Suppressor macrophage (primary cell): ENCODE results near the gene PDE6B.
"Not testable (repeated sequence)": the region's sequence is repeated elsewhere in the genome, so short reads cannot be mapped to it uniquely, and the experiment has no call there.

Experiments used
- DNase-seq, 4 experiments: peaks; one replicate each; pipeline ENCODE4 v3.0.0-alpha.2; 2020 to 2022

The PDE6B gene

DNA sequence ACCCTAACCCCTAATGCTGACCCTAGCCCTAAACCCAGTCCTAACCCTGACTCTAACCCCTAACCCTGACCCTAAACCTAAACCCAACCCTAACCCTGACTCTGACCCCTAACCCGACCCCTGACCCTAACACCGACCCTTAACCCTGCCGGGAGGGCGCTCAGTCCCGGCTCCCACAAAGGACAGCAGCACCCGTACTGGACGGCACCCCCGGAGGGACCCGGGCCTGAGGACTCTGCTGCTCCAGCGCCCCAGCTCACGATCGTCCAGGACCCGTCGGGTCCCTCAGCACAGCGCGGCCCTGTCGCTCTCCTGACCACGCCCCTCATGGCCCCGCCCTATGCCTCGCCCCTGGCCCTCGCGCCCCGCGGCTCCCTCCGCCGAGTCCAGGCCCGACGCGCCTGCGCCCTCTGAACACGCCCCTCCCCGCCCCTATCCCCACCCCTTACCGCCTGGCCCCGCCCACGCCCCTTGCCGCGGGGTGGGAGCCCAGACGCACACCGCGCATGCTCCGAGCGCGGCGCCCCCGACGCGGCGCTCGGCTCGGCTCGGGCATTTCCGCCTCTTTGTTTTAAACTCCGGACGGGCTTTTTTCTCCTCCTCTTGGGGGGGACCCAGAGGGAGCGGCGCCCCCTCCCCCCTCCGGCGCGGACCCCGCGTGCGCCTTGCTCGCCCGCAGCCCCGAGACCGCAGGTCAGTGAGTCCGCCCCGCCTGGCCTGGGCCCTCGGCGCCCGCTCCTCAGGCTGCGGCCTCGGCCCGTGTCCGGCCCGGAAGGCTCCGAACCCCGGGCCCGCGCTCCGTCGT lies 80.1 kb downstream of the PDE6B start, which contains the start of gene PCGF3:
TSS of gene PCGF3 (plus strand) at position 555 of the 805 bp plus-strand sequence. CDS start 27,849 bp downstream, outside the sequence.
- peak; percentile 98 to 100 (median 100) for DNase-seq

DNA sequence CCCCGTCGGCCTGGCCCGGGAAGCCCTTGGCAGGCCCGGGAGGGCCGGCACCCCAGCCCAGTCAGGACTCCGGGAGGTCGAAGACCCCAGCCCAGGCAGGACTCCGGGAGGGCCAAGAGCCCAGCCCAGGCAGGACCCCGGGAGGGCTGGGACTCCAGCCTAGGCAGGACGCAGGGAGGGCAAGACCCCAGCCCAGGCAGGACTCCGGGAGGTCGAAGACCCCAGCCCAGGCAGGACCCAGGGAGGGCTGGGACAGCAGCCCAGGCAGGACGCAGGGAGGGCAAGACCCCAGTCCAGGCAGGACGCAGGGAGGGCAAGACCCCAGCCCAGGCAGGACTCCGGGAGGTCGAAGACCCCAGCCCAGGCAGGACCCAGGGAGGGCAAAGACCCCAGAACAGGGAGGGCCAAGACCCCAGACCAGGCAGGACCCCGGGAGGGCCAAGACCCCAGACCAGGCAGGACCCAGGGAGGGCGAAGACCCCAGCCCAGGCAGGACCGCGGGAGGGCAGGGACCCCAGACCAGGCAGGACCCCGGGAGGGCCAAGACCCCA lies 80.8 kb downstream of the PDE6B start:
- not testable (repeated sequence) for DNase-seq

DNA sequence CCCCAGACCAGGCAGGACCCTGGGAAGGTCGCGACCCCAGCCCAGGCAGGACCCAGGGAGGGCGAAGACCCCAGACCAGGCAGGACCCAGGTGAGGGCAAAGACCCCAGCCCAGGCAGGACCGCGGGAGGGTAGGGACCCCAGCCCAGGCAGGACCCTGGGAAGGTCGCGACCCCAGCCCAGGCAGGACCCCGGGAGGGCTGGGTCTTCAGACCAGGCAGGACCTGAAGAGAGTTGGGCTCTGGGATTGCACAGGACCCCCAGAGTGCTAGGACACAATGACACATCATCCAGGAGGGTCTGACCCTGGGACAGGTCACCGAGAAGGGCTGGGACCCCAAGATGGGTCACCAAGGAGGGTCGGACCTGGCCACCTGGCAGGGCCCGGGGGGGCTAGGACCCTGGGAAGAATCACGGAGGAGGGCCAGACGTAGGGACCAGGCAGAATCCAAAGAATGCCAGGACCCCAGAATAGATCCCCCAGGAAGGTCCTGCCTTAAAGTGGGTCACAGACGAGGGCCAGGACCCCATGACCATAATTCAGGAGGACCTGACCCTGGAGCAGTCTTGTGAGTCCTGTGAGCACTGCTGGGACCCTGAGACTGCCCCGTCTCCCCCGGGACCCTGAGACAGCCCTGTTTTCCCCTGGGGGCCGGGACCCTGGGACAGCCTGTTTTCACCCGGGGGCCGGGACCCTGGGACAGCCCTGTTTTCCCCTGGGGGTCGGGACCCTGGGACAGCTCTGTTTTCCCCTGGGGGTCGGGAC lies 81.6 kb downstream of the PDE6B start:
- no peak for DNase-seq

GRCh38 chr4:707929-708630 lies 82.7 kb downstream of the PDE6B start:
- no peak for DNase-seq

- no peak for DNase-seq
These were observed 83.2 kb downstream of the PDE6B start for GRCh38 chr4:708631-708933.

GRCh38 chr4:709348-709747 lies 84.0 kb downstream of the PDE6B start:
- DNase-seq: no peak

- DNase-seq: no peak
These were observed 84.7 kb downstream of the PDE6B start for GRCh38 chr4:710116-710515.

DNA sequence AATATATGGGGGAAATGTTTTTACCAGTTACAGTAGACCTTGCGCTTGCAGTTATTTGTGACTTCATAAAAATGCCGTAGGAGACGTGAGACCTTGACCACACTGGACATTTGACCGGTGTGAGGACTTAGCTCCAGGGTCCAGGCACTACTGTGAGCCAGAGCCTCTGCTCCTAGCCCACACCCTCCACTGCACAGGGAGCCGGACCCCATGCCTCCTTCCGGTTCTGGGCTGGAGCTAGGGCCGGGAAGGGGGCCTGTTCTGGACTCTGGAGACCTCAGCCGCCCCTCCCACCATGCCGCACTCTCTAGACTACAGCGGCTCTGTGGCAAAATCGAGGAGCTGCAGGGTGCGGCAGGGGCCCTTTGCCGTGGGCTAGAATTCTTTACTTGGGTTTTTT lies 85.5 kb downstream of the PDE6B start:
- DNase-seq: no peak

DNA sequence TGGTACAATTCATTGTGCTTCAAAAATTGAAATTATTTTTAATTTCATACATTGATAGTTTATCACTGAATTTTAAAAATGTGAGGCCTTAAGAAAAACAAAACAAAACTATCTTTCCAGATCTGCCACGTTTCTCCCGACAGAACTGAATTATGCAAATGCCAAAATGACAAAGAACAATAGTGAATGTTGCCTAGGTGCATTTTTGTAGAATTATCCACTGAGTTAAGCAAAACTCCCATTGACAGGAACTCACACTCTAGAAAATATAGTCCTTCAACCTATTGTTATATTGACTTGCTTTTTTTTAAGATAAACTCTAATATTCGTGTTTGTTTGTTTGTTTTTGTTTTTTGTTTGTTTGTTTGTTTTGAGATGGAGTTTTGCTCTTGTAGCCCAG lies 86.7 kb downstream of the PDE6B start:
- DNase-seq: no peak

- no peak for DNase-seq
These were observed 87.7 kb downstream of the PDE6B start for GRCh38 chr4:712916-713632.

- DNase-seq: no peak
These were observed 88.7 kb downstream of the PDE6B start for GRCh38 chr4:714087-714486.

DNA sequence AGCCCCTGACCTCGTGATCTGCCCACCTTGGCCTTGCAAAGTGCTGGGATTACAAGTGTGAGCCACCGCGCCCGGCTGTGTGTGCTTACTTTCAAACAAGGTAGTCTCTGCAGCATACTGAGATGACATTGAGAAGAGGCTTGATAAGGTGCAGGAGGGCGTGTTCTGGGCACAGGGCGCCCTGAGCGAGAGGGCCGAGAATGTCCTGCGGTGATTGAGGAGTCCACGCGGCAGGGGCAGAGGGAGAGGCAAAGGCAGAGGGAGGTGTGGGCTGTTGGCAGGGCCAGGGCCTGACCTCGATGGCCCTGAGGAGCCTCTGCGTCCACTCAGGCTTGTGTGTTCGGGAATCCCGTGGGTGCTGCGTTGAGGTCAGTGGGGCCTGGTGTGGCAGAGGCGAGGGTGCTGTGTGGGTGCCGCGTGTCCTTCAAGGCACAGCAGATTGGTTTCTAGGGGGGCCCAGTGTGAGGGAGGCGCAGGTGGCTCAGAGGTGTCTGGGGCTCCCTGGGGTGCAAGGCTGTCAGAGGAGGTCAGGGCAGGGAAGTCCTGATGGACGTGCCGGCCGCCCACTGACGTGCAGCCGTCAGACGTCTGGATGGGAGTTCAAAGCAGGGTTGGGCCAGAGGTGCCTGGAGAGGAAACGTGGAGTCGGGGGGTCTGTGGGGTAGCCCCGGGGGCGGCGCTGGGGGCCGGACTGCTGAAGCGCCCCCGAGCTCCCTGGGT lies 92.4 kb downstream of the PDE6B start:
- DNase-seq: no peak

DNA sequence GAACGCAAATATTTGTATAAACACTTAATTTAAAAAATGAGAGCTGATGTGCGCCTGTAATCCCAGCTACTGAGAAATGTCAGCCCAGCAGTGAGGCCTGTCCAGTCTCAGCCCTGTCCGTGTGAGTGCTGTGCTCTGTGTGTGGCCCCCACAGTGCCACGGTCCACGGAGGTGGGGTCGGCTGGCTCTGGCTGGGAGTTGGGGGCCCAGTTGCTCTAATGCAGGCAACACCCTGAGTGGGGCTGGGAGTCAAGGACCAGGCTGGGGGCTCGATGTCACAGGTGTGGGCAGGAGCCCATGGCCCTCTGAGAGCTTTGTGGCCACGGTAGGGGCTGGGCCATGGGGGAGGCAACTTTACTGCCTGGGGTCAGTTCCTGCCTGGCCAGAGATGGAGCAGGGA lies 93.1 kb downstream of the PDE6B start:
- no peak for DNase-seq
